HepG2 (cell line): ENCODE data around the gene FXR2. TPM values are rescaled to one million over a fixed set of nuclear protein-coding genes. Genes with fewer than 3 reads are reported as not detected.

Source experiments
- AKAP8 ChIP-seq: sonication (generic); formaldehyde crosslinking; IDR thresholded peaks from 2 replicates; pipeline ENCODE4 v1.5.1; 2020; ENCODE audit warnings: mild to moderate bottlenecking, missing genetic modification reagents
- ARNT2 ChIP-seq: sonication (generic); formaldehyde crosslinking; IDR thresholded peaks from 2 replicates; pipeline ENCODE4 v1.8.0; 2022; ENCODE audit warnings: mild to moderate bottlenecking, low read depth, missing genetic modification reagents, moderate library complexity
- CHCHD3 ChIP-seq: sonication (generic); formaldehyde crosslinking; IDR thresholded peaks from 2 replicates; pipeline ENCODE4 v1.8.0; 2022; ENCODE audit warnings: mild to moderate bottlenecking, missing genetic modification reagents, moderate library complexity
- CSRNP1 ChIP-seq: sonication (generic); formaldehyde crosslinking; IDR thresholded peaks from 2 replicates; pipeline ENCODE4 v1.8.1; 2023; ENCODE audit warnings: mild to moderate bottlenecking, missing genetic modification reagents
- GPN1 ChIP-seq: sonication (generic); formaldehyde crosslinking; IDR thresholded peaks from 2 replicates; pipeline ENCODE4 v1.5.1; 2020; ENCODE audit warnings: missing genetic modification reagents, borderline replicate concordance
- RCOR2 ChIP-seq: IDR thresholded peaks from 2 replicates; pipeline ENCODE4 v1.6.1; 2016; ENCODE audit warnings: missing biosample characterization, missing genetic modification reagents
- SOX6 ChIP-seq, 2 experiments: fragments of 450-650 bp in 1 of 2; sonication (generic) in 1 of 2; formaldehyde crosslinking in 1 of 2; IDR thresholded peaks; 2 replicates each; pipeline versions ENCODE4 v1.4.0 to v1.6.1; 2017 to 2020; ENCODE audit warnings: antibody characterized with exemption in 1 of 2, mild to moderate bottlenecking in 1 of 2, missing genetic modification reagents in 1 of 2
- STAG1 ChIP-seq: sonication (generic); formaldehyde crosslinking; IDR thresholded peaks from 2 replicates; pipeline ENCODE4 v1.4.0; 2020; ENCODE audit warnings: missing genetic modification reagents
- TEAD2 ChIP-seq: sonication (generic); formaldehyde crosslinking; IDR thresholded peaks from 2 replicates; pipeline ENCODE4 v1.9.0; 2021; ENCODE audit warnings: missing genetic modification reagents
- ZBED4 ChIP-seq: sonication (generic); formaldehyde crosslinking; IDR thresholded peaks from 2 replicates; pipeline ENCODE4 v1.4.0; 2020; ENCODE audit warnings: missing genetic modification reagents, borderline replicate concordance
- ZNF12 ChIP-seq: sonication (generic); formaldehyde crosslinking; IDR thresholded peaks from 2 replicates; pipeline ENCODE4 v1.5.0; 2020; ENCODE audit warnings: missing genetic modification reagents
- ZNF260 ChIP-seq: sonication (generic); formaldehyde crosslinking; IDR thresholded peaks from 2 replicates; pipeline ENCODE4 v1.4.0; 2020; ENCODE audit warnings: missing genetic modification reagents, low read depth, mild to moderate bottlenecking, borderline replicate concordance
- ZNF407 ChIP-seq: sonication (generic); formaldehyde crosslinking; IDR thresholded peaks from one replicate; pipeline ENCODE4 v1.5.1; 2020; ENCODE audit warnings: mild to moderate bottlenecking, missing genetic modification reagents; ENCODE audit errors: not compliant biosample characterization
- polyA plus RNA-seq, 8 experiments: library from polyadenylated mRNA; depleted of rRNA in 3 of 8; stranded (reverse) in 7 of 8; unstranded in 1 of 8; fragments of >200 nt; fragmentation: Illumina TruSeq in 4 of 8; extraction: Trizol in 4 of 8; gene quantifications; 2 replicates each; pipeline versions ENCODE4 v1.2.1 to v1.2.3, GENCODE V29; 2011 to 2016; ENCODE audit warnings: low read depth in 4 of 8, missing spikeins in 1 of 8, mixed read lengths in 1 of 8; ENCODE audit not compliant: insufficient read depth in 1 of 8
- total RNA-seq, 5 experiments: library from RNA; depleted of rRNA; stranded (reverse); fragments of >200 nt; fragmentation: Illumina TruSeq; extraction: Trizol; gene quantifications; 2 replicates each; pipeline ENCODE4 v1.2.3, GENCODE V29; 2016; ENCODE audit warnings: low read depth in 1 of 5

Gene FXR2
- total and polyA plus RNA-seq, 2 of the 13 experiments (the other 11 are each of a cell fraction or from before 2014, with no cell fraction given): 20.9 to 24.4 TPM

GRCh38 chr17:7561589-7562207, 53.0 kb downstream of the FXR2 start, which contains the start of gene SENP3 (continued):
- TF ChIP-seq ZNF407 (no peak), TEAD2 (CRISPR knock-in tag) (no peak), STAG1 (CRISPR knock-in tag) (no peak), ZNF12 (no peak), ZNF260 (CRISPR knock-in tag) (no peak), CSRNP1 (CRISPR knock-in tag) (no peak), ZBED4 (no peak), ARNT2 (no peak), AKAP8 (CRISPR knock-in tag) (no peak; the same call in 1 of the 2 replicates), GPN1 (CRISPR knock-in tag) (no peak), SOX6 (IDR thresholded peaks at IDR 0.05) (no peak), SOX6 (CRISPR knock-in tag; IDR thresholded peaks at IDR 0.05) (no peak), RCOR2 (CRISPR knock-in tag) (no peak), CHCHD3 (no peak)
